ENCODE results near the gene MYL10.

Gene MYL10

GRCh38 chr7:101563943-101564777 is 64.9 kb downstream of the MYL10 start:
- DNase-seq: no peak
